ENCODE results near the gene RUNX3. TPM values are rescaled to one million over a fixed set of nuclear protein-coding genes. Genes with fewer than 3 reads are reported as not detected.

The RUNX3 gene
- total and polyA plus RNA-seq, 8 donors, result 0.98 to 8.7 (median 1.5) TPM

DNA sequence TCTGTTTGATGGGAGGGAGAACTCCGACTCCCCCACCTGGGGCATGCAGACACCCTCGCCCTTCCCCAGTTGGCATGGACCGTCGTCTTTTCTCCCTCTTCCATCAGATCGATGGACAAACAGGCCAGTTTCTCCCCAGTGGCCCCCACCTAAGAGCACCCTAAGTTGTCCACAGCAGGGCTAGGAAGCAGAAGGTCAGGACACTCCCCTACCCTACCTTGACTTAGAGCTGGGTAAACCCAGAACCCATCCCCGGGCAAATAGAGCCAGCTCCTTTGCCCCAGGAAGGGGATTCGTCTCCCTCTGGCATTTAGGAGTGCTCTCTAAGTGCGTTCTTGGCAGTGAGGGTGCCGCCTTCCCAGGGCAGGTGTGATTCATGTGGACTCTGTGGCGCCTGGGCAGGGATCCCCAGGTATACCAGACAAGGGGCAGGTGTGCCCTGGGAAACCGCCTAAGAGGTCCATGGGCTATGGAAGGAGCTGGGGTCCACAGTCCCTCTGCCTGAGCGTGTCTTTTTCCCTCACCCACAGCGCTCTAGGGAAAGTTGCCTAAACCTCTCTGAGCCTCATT, 2.7 kb upstream of the RUNX3 start:
- intact Hi-C loops (cut with DNase I), result loop anchor here in 1 of 2 donors (10.0 kb wide), 2 partner anchors 102 to 172 kb away; no protein-coding TSS in a partner anchor

DNA sequence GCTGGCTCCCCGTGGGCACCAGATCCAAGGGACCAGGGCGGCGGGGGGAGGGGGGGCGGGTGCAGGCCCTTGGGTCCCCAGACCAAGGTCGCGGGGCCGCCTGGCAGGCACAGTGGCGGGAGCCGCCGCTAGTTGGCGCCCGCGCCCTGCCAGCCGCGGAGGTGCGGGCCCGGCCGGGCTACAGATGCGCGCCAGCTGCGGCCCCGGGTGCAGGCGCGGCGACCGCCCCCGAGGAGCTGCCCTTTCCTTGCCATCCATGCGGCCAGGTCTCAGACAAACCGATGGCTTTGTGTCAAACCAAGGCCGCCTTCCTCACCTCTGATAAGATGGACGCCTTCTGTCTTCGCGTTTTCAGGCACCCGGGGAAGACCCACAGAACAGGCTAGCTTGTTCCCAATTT, 2.2 kb upstream of the RUNX3 start:
- TF ChIP-seq, protein P1, sequence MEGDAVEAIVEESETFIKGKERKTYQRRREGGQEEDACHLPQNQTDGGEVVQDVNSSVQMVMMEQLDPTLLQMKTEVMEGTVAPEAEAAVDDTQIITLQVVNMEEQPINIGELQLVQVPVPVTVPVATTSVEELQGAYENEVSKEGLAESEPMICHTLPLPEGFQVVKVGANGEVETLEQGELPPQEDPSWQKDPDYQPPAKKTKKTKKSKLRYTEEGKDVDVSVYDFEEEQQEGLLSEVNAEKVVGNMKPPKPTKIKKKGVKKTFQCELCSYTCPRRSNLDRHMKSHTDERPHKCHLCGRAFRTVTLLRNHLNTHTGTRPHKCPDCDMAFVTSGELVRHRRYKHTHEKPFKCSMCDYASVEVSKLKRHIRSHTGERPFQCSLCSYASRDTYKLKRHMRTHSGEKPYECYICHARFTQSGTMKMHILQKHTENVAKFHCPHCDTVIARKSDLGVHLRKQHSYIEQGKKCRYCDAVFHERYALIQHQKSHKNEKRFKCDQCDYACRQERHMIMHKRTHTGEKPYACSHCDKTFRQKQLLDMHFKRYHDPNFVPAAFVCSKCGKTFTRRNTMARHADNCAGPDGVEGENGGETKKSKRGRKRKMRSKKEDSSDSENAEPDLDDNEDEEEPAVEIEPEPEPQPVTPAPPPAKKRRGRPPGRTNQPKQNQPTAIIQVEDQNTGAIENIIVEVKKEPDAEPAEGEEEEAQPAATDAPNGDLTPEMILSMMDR (IDR thresholded peaks at IDR 0.05), result peak; percentile 82 to 90
- Histone ChIP-seq H3K27me3 (peaks cover 73 to 90% of the 10 kb centered on the region in 2 donors), H3K9me3 (no peaks in the 10 kb centered on the region), H3K4me3 (peak overlapping the region in 1 of 2 donors; percentile 10), H3K4me1 (peaks cover 5 to 47% of the 10 kb centered on the region in 2 donors), H3K27ac (no peak overlapping the region), H3K36me3 (no peaks in the 10 kb centered on the region)
- ATAC-seq (peak; percentile 79), DNase-seq (peak in 2 of 4 donors; percentile 56 to 95)
- intact Hi-C loops (cut with DNase I), result loop anchor here in 1 of 2 donors (10.0 kb wide), 2 partner anchors 103 to 173 kb away; no protein-coding TSS in a partner anchor

More for the DNA sequence above, 2.7 kb upstream of the RUNX3 start:
- no peak overlapping the region for H3K27ac ChIP-seq
- H3K4me1 ChIP-seq, result peaks cover 5 to 46% of the 10 kb centered on the region in 2 donors
- H3K27me3 ChIP-seq, result peaks cover 67 to 85% of the 10 kb centered on the region in 2 donors
- peak; percentile 63 for ATAC-seq
- TF ChIP-seq, protein P1 (IDR thresholded peaks at IDR 0.05), result no peak
- no peak overlapping the region for H3K4me3 ChIP-seq
- H3K36me3 ChIP-seq, result no peaks in the 10 kb centered on the region
- no peaks in the 10 kb centered on the region for H3K9me3 ChIP-seq
- DNase-seq, result peak in 1 of 4 donors; percentile 66

DNA sequence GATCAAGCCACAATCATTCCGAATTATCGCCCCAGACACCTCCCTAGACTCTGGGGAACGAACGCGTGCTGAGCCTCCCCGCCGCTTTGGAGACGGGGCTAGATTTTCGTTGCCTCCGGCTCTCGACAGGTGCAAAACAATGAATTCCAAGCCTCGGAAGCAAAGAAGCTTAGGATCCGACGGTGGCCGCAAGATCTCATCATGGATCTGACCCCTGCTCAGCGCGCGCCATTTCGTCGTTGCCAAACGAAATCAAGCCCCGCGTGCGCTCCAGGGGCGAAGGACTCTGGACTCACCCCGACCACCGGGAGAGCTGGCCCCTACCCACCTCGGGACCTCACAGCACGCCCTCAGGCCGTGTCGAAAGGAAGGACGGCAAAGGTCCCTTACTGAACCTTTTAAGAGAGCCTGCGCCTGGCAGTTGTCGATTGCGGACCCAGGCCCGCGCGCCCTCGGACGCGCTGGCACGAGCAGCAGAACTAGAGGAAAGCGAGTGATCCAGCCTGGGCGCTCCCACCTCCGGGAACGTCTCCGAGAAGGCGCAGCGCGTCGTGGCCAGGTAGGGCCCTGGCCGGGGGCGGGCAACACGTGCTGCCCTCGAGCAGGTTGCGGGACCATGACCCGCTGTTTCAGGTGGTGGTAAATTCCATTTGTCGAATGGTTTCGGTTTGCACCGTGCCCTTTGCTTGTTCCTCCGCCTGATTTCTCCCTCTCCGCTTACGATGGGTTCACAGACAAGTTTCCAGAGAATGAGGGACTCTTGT, 1.6 kb upstream of the RUNX3 start:
- H3K4me3 ChIP-seq, result peak overlapping the region in 1 of 2 donors; percentile 10

DNA sequence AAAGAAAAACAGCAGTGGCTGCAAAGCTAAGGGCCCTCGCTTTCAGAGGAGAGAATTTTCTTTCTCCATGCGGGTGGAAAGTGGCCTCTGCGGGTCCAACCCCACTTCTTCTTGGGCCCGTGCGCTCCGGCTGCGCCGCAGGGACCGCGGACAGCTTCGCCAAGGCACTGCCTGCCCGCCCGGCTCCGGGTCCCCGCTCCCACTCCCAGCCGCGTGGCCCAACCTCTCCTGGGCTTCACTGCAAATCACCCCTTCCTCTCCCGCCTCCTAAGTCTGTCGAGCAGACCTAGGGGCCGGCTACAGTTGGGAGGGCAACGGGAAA, 1.0 kb upstream of the RUNX3 start:
- Histone ChIP-seq H3K4me1 (peaks cover 9 to 59% of the 10 kb centered on the region in 2 donors), H3K36me3 (no peaks in the 10 kb centered on the region), H3K4me3 (no peak overlapping the region), H3K27me3 (peaks cover 83 to 99% of the 10 kb centered on the region in 2 donors), H3K27ac (no peak overlapping the region), H3K9me3 (no peaks in the 10 kb centered on the region)
- ATAC-seq, result no peak
- intact Hi-C loops (cut with DNase I), result loop anchor here in 1 of 2 donors (10.0 kb wide), 2 partner anchors 104 to 174 kb away; no protein-coding TSS in a partner anchor
- TF ChIP-seq, protein P1 (IDR thresholded peaks at IDR 0.05), result no peak
- DNase-seq, result peak in 1 of 4 donors; percentile 67

More for the DNA sequence above, 1.6 kb upstream of the RUNX3 start:
- intact Hi-C loops (cut with DNase I), result loop anchor here in 1 of 2 donors (10.0 kb wide), 2 partner anchors 103 to 173 kb away; no protein-coding TSS in a partner anchor
- Histone ChIP-seq H3K9me3 (no peaks in the 10 kb centered on the region), H3K27ac (no peak overlapping the region), H3K4me1 (peaks cover 6 to 53% of the 10 kb centered on the region in 2 donors), H3K27me3 (peaks cover 78 to 97% of the 10 kb centered on the region in 2 donors), H3K36me3 (no peaks in the 10 kb centered on the region)
- TF ChIP-seq, protein P1 (IDR thresholded peaks at IDR 0.05), result no peak
- ATAC-seq, result no peak
- peak in 1 of 4 donors; percentile 73 for DNase-seq
